HCT116 (cell line): ENCODE measurements around the gene MIEF2.

ENCODE experiments used
- POLR2AphosphoS5 ChIP-seq: IDR thresholded peaks from 2 replicates; pipeline ENCODE4 v1.6.1; 2011; ENCODE audit warnings: mild to moderate bottlenecking, low read depth, low read length, moderate library complexity
- SIN3A ChIP-seq: IDR thresholded peaks from 2 replicates; pipeline ENCODE4 v1.6.1; 2012; ENCODE audit warnings: low read depth
- YY1 ChIP-seq: IDR thresholded peaks from 2 replicates; pipeline ENCODE4 v1.6.1; 2011; ENCODE audit warnings: low read length, low read depth, moderate library complexity, mild to moderate bottlenecking; ENCODE audit not compliant: insufficient replicate concordance; ENCODE audit errors: extremely low read depth
- TF ChIP-seq, protein P1 (sequence below): IDR thresholded peaks from 2 replicates; pipeline ENCODE4 v1.6.1; 2012
- TF ChIP-seq, protein P2 (sequence below), 3 experiments: fragments of 200-600 bp in 1 of 3; sonication (generic) in 1 of 3; IDR thresholded peaks in 2 of 3; conservative IDR thresholded peaks in 1 of 3; 2 replicates each; pipeline ENCODE4 v1.5.1; 2012 to 2017; ENCODE audit warnings: low read depth in 2 of 3, low read length in 2 of 3, antibody characterized with exemption in 1 of 3, borderline replicate concordance in 1 of 3, control low read depth in 1 of 3, mild to moderate bottlenecking in 1 of 3, mixed read lengths in 1 of 3, mixed run types in 1 of 3, moderate library complexity in 1 of 3; ENCODE audit not compliant: insufficient read depth in 1 of 3

DNA sequence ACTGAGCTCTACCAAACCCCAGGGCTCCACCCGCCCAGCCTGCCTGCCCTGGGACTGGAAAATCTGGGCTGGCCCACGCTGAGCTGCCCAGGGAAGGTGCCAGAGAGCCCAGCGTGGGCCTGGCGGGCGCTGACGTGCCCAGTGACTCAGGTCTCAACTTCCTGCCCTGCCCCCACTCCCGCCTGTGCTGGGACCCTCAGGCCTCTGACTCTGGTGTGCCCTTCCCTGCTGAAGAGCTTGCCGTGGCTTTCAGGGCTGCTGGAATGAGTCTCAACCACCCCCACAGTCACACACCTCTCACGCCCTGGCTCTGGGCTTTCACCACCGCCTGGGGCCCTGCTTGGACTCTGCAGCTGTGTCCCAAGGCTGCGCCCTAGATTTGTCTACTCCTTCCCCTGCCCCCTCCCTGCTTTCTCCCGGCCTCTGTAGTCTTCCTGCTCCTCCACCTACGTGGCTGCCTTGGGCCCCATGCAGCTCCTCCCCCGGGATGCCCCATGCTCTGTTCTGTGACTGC is 24.7 kb upstream of the MIEF2 start:
- TF ChIP-seq, protein P1, sequence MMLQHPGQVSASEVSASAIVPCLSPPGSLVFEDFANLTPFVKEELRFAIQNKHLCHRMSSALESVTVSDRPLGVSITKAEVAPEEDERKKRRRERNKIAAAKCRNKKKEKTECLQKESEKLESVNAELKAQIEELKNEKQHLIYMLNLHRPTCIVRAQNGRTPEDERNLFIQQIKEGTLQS: no peak
- TF ChIP-seq SIN3A (no peak), YY1 (no peak), POLR2AphosphoS5 (no peak)
- TF ChIP-seq, protein P2, sequence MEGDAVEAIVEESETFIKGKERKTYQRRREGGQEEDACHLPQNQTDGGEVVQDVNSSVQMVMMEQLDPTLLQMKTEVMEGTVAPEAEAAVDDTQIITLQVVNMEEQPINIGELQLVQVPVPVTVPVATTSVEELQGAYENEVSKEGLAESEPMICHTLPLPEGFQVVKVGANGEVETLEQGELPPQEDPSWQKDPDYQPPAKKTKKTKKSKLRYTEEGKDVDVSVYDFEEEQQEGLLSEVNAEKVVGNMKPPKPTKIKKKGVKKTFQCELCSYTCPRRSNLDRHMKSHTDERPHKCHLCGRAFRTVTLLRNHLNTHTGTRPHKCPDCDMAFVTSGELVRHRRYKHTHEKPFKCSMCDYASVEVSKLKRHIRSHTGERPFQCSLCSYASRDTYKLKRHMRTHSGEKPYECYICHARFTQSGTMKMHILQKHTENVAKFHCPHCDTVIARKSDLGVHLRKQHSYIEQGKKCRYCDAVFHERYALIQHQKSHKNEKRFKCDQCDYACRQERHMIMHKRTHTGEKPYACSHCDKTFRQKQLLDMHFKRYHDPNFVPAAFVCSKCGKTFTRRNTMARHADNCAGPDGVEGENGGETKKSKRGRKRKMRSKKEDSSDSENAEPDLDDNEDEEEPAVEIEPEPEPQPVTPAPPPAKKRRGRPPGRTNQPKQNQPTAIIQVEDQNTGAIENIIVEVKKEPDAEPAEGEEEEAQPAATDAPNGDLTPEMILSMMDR (IDR thresholded peaks at IDR 0.05 in 2 of 3, conservative IDR thresholded peaks at IDR 0.05 in 1 of 3; ENCODE audit: borderline replicate concordance in 1 of 3, insufficient read depth in 1 of 3, low read depth in 2 of 3, low read length in 2 of 3): no peak
